K562 (cell line): ENCODE results near the gene LIPN. TPM values are rescaled to one million over a fixed set of nuclear protein-coding genes. Genes with fewer than 3 reads are reported as not detected.
A peak's percentile ranks its signal among the peaks of the same experiment; 100 is the strongest.

Source experiments
- ATAC-seq: fragments of 200-7000 bp; cut with Tn5 transposase; 3 replicates; pipeline ENCODE4 v1.9.1; 2020; ENCODE audit warnings: moderate library complexity
- BruUV-seq: library from RNA; stranded (reverse); fragments of 400-500 nt; replicated peaks from 2 replicates; lab custom pipeline; 2021; lab: Mats Ljungman, UMichigan
- CTCF ChIA-PET: fragments of 300-600 bp; formaldehyde crosslinking; extraction: SDS; loops from one replicate; lab custom pipeline; 2021; ENCODE audit warnings: low intra/inter-chr PET ratio; lab: Yijun Ruan, JAX
- POLR2A ChIA-PET: fragments of 300-600, 350-650 bp; sonication (Branson Sonifier 250); formaldehyde crosslinking; extraction: SDS; loops from one replicate; lab custom pipeline; 2021; ENCODE audit warnings: antibody characterized with exemption, inconsistent platforms; lab: Yijun Ruan, JAX
- DNase-seq, 4 experiments: peaks; one replicate each; pipeline versions ENCODE4 v3.0.0 to v3.0.0-alpha.2; 2011 to 2018; ENCODE audit warnings: low spot score in 3 of 4, mixed read lengths in 3 of 4; ENCODE audit errors: extremely low read depth in 1 of 4
- FAIRE-seq: peaks from 2 replicates; lab custom pipeline; 2011; peaks lifted over from hg19 to GRCh38; lab: Jason Lieb, UNC
- H2AFZ ChIP-seq: 2 replicates; pipeline ENCODE4 v1.6.0; 2011; ENCODE audit warnings: low read depth, low read length, control low read depth, inconsistent platforms
- H3K27ac ChIP-seq: fragments of 200-600 bp; 3 replicates; pipeline ENCODE4 v1.8.0; 2011; ENCODE audit warnings: low read depth, mild to moderate bottlenecking, control low read depth, inconsistent platforms, low read length, moderate library complexity, mixed read lengths; ENCODE audit errors: extremely low read depth
- H3K27me3 ChIP-seq, 2 experiments: fragments of 300-600 bp in 1 of 2; 2 replicates in 1 of 2; 3 replicates in 1 of 2; pipeline versions ENCODE4 v1.6.0 to v1.8.0; 2011; ENCODE audit warnings: inconsistent platforms in 2 of 2, low read length in 2 of 2, mild to moderate bottlenecking in 1 of 2, mixed read lengths in 1 of 2, moderate library complexity in 1 of 2; ENCODE audit not compliant: control insufficient read depth in 2 of 2, insufficient read depth in 2 of 2
- H3K36me3 ChIP-seq: fragments of 300-600 bp; 3 replicates; pipeline ENCODE4 v1.8.0; 2011; ENCODE audit warnings: mild to moderate bottlenecking, low read length, inconsistent platforms; ENCODE audit not compliant: control insufficient read depth, insufficient read depth
- H3K4me1 ChIP-seq, 2 experiments: fragments of 200-600 bp in 1 of 2; replicated peaks in 1 of 2; 2 replicates in 1 of 2; 3 replicates in 1 of 2; pipeline versions ENCODE4 v1.5.1 to v1.8.0; 2011; ENCODE audit warnings: inconsistent platforms in 2 of 2, low read length in 2 of 2, mild to moderate bottlenecking in 1 of 2, mixed read lengths in 1 of 2, moderate library complexity in 1 of 2; ENCODE audit not compliant: control insufficient read depth in 2 of 2, insufficient read depth in 2 of 2
- H3K4me2 ChIP-seq: 2 replicates; pipeline ENCODE4 v1.6.1; 2011; ENCODE audit warnings: low read length, control low read depth, inconsistent platforms, mixed read lengths; ENCODE audit not compliant: insufficient read depth
- H3K4me3 ChIP-seq: fragments of 200-600 bp; sonication (generic), shearing (Covaris generic); 2 replicates; pipeline ENCODE4 v1.5.1; 2016; ENCODE audit warnings: control low read depth, inconsistent platforms
- H3K79me2 ChIP-seq: fragments of 200-600 bp; 3 replicates; pipeline ENCODE4 v1.8.0; 2011; ENCODE audit warnings: low read length, inconsistent platforms; ENCODE audit not compliant: control insufficient read depth, insufficient read depth
- H3K9ac ChIP-seq, 2 experiments: 2 replicates each; pipeline versions ENCODE4 v1.6.0 to v1.6.1; 2011; ENCODE audit warnings: low read depth in 2 of 2, low read length in 2 of 2, control low read depth in 1 of 2, inconsistent platforms in 1 of 2, mild to moderate bottlenecking in 1 of 2, mixed read lengths in 1 of 2; ENCODE audit not compliant: insufficient read depth in 1 of 2
- H3K9me1 ChIP-seq: one replicate; pipeline ENCODE4 v1.6.0; 2011; ENCODE audit warnings: inconsistent platforms, mild to moderate bottlenecking, low read length, moderate library complexity; ENCODE audit not compliant: control insufficient read depth, insufficient read depth
- H3K9me3 ChIP-seq: replicated peaks from 2 replicates; pipeline ENCODE4 v1.5.1; 2011; ENCODE audit warnings: low read depth, low read length, inconsistent platforms; ENCODE audit not compliant: control insufficient read depth, insufficient read depth
- H4K20me1 ChIP-seq: replicated peaks from 2 replicates; pipeline ENCODE4 v1.6.1; 2011; ENCODE audit warnings: low read length, inconsistent platforms, mixed read lengths; ENCODE audit not compliant: control insufficient read depth, insufficient read depth
- E2F4 ChIP-seq: sonication (generic); formaldehyde crosslinking; IDR thresholded peaks from 2 replicates; pipeline ENCODE4 v1.8.0; 2022; ENCODE audit warnings: mild to moderate bottlenecking, low read depth, missing genetic modification reagents
- ETV1 ChIP-seq: fragments of 450-650 bp; conservative IDR thresholded peaks from 2 replicates; pipeline ENCODE4 v1.6.1; 2016; ENCODE audit warnings: missing genetic modification characterization, control low read depth, low read depth, missing compliant biosample characterization
- ILK ChIP-seq: fragments of 450-650 bp; IDR thresholded peaks from 2 replicates; pipeline ENCODE4 v1.6.1; 2016; ENCODE audit warnings: missing genetic modification characterization, low read depth, mild to moderate bottlenecking, missing compliant biosample characterization, moderate library complexity, borderline replicate concordance
- RAD21 ChIP-seq, 2 experiments: fragments of 250-450 bp in 1 of 2; fragments of 450-650 bp in 1 of 2; sonication (Bioruptor Pico) in 1 of 2; formaldehyde crosslinking in 1 of 2; IDR thresholded peaks in 1 of 2; conservative IDR thresholded peaks in 1 of 2; 2 replicates each; pipeline versions ENCODE4 v1.4.0 to v1.8.0; 2020 to 2022; ENCODE audit warnings: mild to moderate bottlenecking in 2 of 2, moderate library complexity in 1 of 2
- RBM25 ChIP-seq: fragments of 200-400 bp; formaldehyde crosslinking; IDR thresholded peaks from 2 replicates; pipeline ENCODE4 v1.6.1; 2018; ENCODE audit warnings: low read length, low read depth, moderate library complexity; ENCODE audit not compliant: severe bottlenecking
- ZNF24 ChIP-seq: fragments of 450-650 bp; IDR thresholded peaks from 2 replicates; pipeline ENCODE4 v1.6.1; 2016
- ZNF277 ChIP-seq: fragments of 250-450 bp; sonication (Bioruptor Pico); IDR thresholded peaks from 2 replicates; pipeline ENCODE4 v1.8.0; 2022; ENCODE audit warnings: inconsistent platforms, mild to moderate bottlenecking, moderate library complexity, borderline replicate concordance
- WGBS: fragments of 100-300 bp; shearing (Covaris generic); methylation state at CpG from one replicate; pipeline ENCODE4 v1.1.6; 2016; ENCODE audit warnings: low coverage, mixed read lengths; ENCODE audit not compliant: insufficient coverage; ENCODE audit errors: missing lambda C conversion rate; 5-methylcytosine and 5-hydroxymethylcytosine counted together
- in situ Hi-C: fragments of 300-500 bp; cut with MboI; formaldehyde crosslinking; loops from 4 replicates; pipeline ENCODE4 v1.15.0; 2018; ENCODE audit warnings: inconsistent platforms, mixed read lengths
- intact Hi-C: fragments of 100-400 bp; cut with micrococcal nuclease; formaldehyde crosslinking; loops from 2 replicates; pipeline ENCODE4 v1.14.2; 2022
- polyA plus RNA-seq, 8 experiments: library from polyadenylated mRNA; depleted of rRNA in 4 of 8; stranded (reverse) in 5 of 8; unstranded in 3 of 8; fragments of >200 nt; fragmentation: Nextera tagmentation in 2 of 8; fragmentation: Illumina TruSeq in 1 of 8; extraction: Ambion mirVana in 2 of 8; extraction: Trizol in 1 of 8; gene quantifications; 2 replicates each; pipeline versions ENCODE4 v1.2.1 to v1.2.3, GENCODE V29; 2011 to 2014; ENCODE audit warnings: inconsistent platforms in 1 of 8, missing spikeins in 1 of 8
- total RNA-seq, 7 experiments: library from RNA; depleted of rRNA in 6 of 7; stranded (reverse); fragments of >200 nt in 6 of 7; fragmentation: Illumina TruSeq in 2 of 7; extraction: Trizol in 2 of 7; gene quantifications; 2 replicates each; pipeline versions ENCODE4 v1.2.1 to v1.2.3, GENCODE V29; 2011 to 2021; ENCODE audit warnings: low replicate concordance in 1 of 7
- TF ChIP-seq, protein P1 (sequence below): fragments of 250-450 bp; sonication (Bioruptor Pico); IDR thresholded peaks from 2 replicates; pipeline ENCODE4 v1.5.0; 2021; ENCODE audit warnings: mild to moderate bottlenecking, borderline replicate concordance

LIPN gene
- total and polyA plus RNA-seq, 9 of the 15 experiments (the other 6 are each of a cell fraction or from before 2014, with no cell fraction given): not detected

DNA sequence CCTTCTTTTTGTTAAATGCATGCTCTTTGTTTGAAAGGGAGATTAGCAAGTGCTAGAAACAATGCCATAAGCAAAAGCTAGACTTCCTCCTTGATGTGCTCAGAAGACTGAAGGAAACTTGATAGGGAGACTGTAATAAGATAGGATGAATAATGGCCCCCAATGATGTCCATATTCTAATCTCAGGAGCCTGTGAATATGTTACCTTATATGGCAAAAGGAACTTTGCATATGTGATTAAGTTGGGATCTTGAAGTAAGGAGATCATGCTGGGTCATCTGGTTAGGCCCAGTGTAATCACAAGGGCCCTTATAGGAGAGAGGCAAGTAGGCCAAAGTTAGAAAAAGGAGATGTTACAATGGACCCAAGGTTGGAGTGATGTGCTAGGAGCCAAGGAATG lies 29.1 kb downstream of the LIPN start (continued):
- no peak for TF ChIP-seq E2F4 (CRISPR knock-in tag)
- no peak for TF ChIP-seq ZNF24
- TF ChIP-seq RBM25: no peak
- TF ChIP-seq, protein P1, sequence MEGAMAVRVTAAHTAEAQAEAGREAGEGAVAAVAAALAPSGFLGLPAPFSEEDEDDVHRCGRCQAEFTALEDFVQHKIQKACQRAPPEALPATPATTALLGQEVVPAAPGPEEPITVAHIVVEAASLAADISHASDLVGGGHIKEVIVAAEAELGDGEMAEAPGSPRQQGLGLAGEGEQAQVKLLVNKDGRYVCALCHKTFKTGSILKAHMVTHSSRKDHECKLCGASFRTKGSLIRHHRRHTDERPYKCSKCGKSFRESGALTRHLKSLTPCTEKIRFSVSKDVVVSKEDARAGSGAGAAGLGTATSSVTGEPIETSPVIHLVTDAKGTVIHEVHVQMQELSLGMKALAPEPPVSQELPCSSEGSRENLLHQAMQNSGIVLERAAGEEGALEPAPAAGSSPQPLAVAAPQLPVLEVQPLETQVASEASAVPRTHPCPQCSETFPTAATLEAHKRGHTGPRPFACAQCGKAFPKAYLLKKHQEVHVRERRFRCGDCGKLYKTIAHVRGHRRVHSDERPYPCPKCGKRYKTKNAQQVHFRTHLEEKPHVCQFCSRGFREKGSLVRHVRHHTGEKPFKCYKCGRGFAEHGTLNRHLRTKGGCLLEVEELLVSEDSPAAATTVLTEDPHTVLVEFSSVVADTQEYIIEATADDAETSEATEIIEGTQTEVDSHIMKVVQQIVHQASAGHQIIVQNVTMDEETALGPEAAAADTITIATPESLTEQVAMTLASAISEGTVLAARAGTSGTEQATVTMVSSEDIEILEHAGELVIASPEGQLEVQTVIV (CRISPR knock-in tag): no peak
- TF ChIP-seq ETV1 (tag): no peak
- TF ChIP-seq ILK: no peak

- no peak overlapping the region for H3K4me3 ChIP-seq
- no peak for TF ChIP-seq ZNF277 (CRISPR knock-in tag)
- TF ChIP-seq RAD21 (CRISPR knock-in tag; conservative IDR thresholded peaks at IDR 0.05 in 1 of 2, IDR thresholded peaks at IDR 0.05 in 1 of 2): peak; percentile 12 to 14; a peak in 2 of 4 replicates
- TF ChIP-seq, all 486 proteins: peak for 1
- in situ Hi-C loops: no loop called here
- H3K9ac ChIP-seq: no peak overlapping the region
- ATAC-seq: no peak
- ChIA-PET POLR2A (no interaction called here), CTCF (no interaction called here)
- no peaks in the 10 kb centered on the region for H4K20me1 ChIP-seq
- intact Hi-C loops: no loop called here
- WGBS: 0% methylated on average over 2 of the region's 2 CpGs
- no peaks in the 10 kb centered on the region for H3K9me3 ChIP-seq
- H3K4me2 ChIP-seq: no peak overlapping the region
- no peaks in the 10 kb centered on the region for H3K79me2 ChIP-seq
- H3K27ac ChIP-seq: no peak overlapping the region
- H3K36me3 ChIP-seq: no peaks in the 10 kb centered on the region
- no peaks in the 10 kb centered on the region for H3K9me1 ChIP-seq
- BruUV-seq: no TSS peak
- H3K27me3 ChIP-seq: no peaks in the 10 kb centered on the region
- no peaks in the 10 kb centered on the region for H3K4me1 ChIP-seq
- no peak for FAIRE-seq
- peak in 1 of 4 experiments; percentile 1 for DNase-seq
- H2AFZ ChIP-seq: no peak overlapping the region
Observed at GRCh38 chr10:88791924-88792323, 32.1 kb downstream of the LIPN start.
